GM18870 (cell line): ENCODE data around the gene BTRC.
"Not testable (repeated sequence)": the region's sequence is repeated elsewhere in the genome, so short reads cannot be mapped to it uniquely, and the experiment has no call there.

ENCODE experiments used
- ATAC-seq: cut with Tn5 transposase; IDR thresholded peaks from one replicate; pipeline ENCODE4 v1.9.1; 2021; ENCODE audit warnings: moderate library complexity; ENCODE audit not compliant: unreplicated experiment

The BTRC gene

DNA sequence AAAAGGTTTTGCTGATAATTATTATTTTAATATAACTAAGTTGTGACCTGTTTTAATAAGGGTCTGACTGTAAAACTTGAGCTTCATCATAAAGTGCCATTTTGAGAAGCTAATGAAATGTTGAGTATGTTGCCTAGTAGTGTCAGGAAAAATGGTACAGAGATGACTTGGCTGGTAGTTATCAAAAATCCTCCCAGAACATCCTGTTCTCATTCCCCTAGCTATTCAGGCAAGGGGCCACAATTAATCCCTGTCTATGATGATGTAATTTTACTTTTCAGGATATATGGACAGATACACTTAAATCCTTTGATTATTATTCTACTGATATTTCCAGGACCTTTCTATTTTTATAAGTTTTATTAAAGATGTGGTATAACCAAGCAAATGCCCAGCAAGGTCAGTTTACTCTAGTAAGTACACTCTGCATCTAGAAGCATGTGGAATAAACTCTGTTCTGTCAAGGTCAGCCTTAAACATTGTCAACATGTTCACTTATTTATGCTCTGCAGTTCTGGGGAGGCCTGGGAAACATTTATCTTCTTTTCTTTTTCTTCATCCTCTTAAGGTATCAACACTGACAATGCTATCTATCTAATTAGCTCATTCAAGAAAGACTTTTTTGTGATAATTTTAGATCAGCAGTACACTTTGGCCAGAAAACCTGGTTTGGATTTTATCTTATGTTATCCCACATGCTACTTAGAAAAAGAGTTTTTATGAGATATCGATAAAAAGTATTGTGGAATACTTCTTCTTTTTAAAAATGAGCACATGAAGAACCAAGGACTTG lies 32.1 kb downstream of the BTRC start:
- no peak for ATAC-seq

DNA sequence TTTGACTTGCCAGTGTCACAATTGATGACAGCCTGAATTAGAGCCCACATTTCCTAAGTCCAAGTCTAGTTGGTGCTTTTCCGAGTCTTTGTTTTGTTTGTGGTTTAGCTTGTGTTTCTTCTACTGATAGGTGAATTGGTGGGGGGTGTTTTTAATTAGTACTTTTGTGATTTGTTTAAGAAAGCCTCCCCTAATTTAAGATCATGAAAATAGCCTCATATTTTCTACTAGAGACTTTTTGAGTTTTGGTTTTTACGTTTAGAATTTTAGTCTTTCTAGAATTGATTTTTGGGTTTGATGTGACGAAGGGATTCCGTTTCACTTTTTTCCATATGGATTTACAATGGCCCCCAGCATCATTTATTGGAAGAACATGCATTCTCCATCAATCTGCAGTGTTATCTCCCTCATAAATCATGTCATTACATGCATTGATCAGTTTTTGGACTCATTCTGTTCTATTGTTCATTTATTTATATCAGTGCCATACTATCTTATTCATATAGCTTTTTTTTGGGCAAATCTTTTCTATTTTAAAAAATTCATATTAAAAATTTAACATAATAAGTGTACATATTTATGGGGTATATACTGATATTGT lies 32.8 kb downstream of the BTRC start:
- ATAC-seq: no peak

DNA sequence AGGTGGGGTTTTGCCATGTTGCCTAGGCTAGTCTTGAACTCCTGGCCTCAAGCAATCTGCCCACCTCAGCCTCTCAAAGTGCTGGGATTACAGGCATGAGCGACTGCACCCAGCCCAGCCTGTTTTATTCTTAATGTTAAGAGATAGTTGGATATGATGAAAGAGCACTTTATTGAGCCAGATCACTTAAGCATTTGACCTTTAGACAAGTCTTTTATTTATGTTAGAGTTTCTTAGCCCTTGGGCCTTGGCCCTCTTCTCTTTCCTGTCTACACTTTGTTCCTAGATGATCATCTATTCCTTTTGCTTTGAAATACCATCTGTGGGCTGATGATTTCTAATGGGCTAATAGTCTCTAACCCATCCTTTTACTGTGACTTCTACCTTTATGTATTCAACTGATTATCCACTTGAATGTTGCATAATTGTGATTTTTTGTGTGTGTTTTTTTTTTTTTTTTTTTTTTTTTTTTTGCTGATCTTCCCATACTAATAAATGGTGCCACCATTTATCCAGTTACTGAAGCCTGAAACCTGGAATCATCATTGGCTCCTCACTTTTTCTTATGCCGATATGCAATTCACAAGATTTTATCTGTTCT lies 34.8 kb downstream of the BTRC start:
- ATAC-seq: no peak

DNA sequence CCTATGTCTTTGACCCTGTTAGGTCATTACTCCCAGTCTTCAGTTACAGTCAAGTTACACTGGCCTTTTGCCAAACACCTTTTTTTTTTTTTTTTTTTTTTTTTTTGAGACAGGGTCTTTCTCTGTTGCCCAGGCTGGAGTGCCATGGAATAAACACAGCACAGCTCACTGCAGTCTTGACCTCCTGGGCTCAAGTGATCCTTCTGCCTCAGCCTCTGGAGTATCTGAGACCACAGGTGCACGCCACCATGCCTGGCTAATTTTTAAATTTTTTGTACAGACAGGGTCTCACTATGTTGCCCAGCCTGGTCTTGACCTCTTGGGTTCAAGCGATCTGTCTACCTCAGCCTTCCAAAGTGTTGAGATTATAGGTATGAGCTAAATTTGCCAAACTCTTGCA lies 35.6 kb downstream of the BTRC start:
- not testable (repeated sequence) for ATAC-seq

DNA sequence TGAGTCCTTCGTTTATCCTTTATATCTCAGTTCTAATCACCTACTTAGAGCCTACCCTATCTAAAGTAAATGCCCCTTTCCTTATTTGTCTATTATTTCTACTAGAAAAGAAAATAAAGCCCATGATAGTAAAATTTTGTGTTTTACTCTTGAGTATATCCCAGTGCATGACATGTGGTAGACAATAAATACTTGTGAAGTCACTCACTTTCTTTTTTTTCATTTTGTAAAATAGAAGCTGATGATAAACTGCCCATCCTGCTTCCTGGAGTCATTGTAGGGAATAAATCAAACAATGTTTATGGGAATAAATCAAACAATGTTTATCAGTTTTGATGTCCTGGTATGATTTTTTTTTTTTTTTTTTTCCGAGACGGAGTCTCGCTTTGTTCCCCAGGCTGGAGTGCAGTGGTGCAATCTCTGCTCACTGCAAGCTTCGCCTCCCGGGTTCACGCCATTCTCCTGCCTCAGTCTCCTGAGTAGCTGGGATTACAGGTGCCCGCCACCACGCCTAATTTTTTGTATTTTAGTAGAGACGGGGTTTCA lies 36.1 kb downstream of the BTRC start:
- no peak for ATAC-seq

DNA sequence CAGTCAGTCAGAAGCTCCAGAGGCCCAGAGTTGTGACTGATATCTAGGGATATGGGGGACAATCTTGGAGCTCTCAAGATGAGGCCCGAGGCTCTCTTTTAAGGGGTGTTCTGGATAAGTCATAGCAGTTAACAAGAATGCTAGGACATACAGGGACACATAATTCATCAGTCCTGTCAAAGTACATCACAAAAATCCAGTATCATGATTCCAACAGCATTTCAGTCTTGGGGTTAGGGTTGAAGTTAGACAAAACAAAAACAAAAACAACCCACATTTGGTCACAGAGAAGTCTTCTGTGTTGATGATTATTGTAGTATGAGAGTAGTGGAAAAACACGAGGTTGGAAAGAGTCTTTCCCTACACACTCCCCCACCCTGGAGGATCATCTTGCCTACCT lies 39.4 kb downstream of the BTRC start:
- no peak for ATAC-seq

DNA sequence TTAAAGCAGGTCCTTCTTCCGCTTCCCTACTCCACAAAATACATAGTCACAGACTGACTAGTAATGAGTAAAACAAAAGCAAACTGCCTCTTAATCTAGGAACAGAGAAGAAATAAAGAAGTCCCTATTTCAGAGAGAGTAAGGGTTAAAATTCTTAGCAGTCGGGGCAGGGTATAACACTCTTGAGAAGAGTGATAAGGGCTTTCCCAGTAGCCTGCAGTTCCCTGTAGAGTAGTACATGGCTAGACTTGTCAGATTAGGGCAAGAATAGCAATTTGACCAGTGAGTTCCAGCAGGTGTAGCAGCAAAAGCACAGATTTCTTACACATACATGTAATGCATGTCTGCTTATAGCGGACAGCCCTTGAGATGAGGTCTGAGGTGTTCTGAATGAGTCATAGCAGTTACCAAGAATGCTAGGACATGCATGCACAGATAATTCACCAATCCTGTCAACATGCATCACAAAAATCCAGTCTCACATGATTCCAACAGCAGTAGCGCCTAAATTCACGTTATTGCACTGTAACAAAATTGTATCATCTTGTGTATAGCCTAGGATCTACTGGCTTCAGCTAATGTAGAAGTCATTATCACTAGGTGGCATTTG lies 40.7 kb downstream of the BTRC start:
- ATAC-seq: no peak

DNA sequence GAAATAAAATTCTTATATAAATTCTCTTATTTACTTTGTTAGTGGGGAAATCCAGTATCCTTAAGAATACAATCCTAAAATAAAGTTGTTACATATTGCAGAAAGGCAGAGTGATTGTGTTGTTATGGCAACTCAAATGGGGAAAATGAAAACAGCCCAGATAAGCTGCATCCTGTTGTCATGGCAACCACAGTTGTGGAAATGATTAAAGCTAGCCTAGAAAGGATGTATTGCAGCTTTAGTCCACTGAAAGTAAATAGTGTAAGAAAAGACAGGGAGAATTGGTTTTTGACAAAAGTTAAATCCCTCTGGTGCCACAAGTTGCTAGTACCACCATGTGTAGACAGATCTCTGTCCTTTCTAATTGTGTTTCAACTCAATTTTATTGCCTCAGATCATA lies 43.2 kb downstream of the BTRC start:
- ATAC-seq: no peak

DNA sequence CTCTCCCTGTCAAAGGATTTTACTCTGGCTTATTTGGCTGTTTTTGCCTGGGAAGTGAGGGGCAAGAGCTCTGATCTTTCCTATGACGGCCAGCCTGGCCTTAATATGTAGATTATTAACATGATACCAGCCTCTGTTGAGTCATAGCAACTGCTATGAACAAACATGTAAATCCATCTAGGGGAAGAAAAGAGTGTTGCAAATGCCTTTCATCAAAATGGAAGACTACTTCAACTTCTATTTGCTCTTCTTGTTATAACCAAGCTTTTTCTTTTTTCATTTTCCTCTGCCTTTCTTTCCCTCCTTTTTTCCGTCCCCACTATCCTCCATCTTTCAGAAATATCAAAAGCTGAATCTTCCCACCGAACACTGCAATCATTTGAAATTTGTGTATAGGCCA lies 46.6 kb downstream of the BTRC start:
- no peak for ATAC-seq

DNA sequence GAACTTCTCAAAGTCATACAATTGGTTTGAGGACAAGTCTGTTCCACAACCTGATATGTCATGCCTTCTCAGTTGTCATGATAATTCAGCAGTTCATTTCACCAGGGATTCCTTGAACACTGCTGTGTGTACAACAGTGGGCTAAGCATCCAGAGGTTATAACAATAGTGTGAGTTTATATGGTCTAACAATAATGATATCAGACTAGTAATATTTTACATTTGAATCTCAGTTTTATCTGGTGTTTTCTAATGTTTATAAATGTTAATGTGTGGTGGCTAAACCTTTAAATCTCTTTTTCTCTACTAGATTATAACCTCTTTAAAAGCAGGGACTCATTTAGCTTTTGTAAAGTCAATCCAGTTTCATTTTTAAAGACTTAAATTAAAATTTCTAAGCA lies 48.7 kb downstream of the BTRC start:
- no peak for ATAC-seq

DNA sequence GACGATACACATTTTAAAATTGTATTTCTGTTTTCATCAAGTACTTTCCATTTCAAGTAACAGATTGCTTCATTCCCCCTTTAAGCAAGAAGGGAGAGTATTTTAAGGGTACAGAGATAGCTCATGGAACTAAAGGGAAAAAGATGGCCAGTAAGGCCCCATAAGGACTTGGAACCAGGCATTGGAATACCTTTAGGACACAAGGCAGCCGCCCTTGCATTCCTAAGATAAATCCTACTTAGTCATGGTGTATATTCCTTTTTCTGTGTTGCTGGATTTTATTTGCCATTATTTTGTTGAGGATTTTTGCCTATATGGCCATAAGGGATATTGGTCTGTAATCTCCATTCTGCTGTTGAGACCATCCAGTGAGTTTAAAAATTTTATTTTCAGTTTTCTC lies 49.2 kb downstream of the BTRC start:
- no peak for ATAC-seq

DNA sequence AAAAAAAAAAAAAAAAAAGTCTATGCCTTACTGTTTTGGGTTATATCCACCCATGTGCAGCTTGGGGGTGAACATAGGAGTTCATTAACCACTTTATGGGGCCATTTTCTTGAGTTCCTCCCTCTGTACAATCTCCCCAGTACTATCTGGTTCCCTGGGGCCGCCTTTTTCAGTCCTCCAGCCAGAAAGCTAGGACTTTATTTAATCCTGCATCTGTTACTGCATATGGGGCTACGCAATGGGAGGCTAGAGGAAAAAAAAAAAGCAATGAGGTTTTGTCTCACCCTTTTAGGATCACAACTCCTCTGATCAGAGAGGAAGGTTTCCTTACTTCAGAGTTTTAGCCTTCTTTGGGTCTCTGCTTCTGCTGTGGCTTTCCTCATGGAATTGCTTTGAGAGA lies 51.0 kb downstream of the BTRC start:
- no peak for ATAC-seq

DNA sequence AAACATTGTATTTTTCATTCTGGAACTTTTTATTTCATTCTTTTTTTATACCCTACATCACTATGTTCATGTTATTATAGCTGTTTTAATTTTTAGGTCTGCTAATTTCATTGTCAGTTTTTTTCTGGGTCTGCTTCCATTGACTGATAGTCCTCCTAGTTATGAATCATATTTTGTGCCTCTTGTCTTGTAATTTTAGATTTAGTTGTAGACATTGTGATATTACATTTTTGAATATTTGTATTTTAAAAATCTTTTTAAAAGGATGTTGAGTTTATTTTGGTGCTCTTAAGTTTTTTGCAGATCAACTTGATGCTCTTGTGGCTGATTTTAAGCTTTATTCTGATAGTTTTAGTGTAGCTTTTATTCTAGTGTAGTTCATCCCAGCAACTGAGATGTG lies 57.6 kb downstream of the BTRC start:
- ATAC-seq: no peak

DNA sequence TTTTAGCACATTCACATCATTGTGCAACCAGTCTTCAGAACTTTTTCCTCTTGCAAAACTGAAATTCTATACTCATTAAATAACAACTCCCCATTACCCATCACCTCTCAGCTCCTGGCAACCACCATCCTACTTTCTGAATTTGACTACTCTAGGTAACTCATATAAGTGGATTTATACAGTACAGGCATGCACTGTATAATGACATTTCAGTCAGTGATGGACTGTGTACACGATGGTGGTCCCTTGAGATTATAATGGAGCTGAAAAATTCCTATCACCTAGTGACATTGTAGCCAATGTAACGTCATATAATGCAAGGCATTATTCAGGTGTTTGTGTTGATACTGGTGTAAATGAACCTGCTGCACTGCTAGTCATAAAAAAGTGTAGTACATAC lies 60.1 kb downstream of the BTRC start:
- no peak for ATAC-seq

DNA sequence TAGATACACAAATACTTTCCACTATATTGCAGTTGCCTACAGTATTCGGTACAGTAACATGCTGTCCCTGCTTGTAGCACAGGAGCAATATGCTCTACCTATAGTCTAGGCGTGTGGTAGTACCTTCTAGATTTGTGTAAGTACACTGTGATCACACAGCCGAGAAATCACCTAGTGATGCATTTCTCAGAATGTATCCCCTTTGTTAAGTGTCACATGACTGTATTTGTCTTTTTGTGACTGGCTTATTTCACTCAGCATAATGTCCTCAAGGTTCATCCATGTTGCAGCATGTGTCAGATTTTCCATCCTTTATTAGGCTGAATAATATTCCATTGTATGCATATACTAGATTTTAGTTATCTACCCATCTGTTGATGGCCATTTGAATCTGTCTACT lies 61.9 kb downstream of the BTRC start:
- no peak for ATAC-seq

DNA sequence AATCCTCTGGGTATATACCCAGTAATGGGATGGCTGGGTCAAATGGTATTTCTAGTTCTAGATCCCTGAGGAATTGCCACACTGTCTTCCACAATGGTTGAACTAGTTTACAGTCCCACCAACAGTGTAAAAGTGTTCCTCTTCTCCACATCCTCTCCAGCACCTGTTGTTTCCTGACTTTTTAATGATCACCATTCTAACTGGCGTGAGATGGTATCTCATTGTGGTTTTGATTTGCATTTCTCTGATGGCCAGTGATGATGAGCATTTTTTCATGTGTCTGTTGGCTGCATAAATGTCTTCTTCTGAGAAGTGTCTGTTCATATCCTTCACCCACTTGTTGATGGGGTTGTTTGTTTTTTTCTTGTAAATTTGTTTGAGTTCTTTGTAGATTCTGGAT lies 68.0 kb downstream of the BTRC start:
- ATAC-seq: not testable (repeated sequence)

DNA sequence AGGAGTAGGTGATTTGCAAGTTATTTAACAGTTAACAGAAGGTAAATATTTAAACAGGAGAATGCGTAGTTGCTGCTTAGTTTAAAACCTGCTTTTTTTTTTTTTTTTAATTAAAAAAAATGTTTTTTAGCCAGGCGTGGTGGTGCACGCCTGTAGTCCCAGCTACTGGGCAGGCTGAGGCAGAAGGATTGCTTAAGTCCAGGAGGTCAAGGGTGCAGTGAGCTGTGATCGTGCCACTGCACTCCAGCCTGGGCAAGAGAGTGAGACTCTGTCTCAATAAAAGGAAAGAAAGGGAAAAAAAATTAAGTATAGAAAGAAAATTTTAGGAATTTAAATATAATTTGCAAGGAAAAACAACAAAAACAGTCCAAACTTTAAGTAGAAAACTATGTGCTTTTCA lies 71.6 kb downstream of the BTRC start:
- no peak for ATAC-seq

DNA sequence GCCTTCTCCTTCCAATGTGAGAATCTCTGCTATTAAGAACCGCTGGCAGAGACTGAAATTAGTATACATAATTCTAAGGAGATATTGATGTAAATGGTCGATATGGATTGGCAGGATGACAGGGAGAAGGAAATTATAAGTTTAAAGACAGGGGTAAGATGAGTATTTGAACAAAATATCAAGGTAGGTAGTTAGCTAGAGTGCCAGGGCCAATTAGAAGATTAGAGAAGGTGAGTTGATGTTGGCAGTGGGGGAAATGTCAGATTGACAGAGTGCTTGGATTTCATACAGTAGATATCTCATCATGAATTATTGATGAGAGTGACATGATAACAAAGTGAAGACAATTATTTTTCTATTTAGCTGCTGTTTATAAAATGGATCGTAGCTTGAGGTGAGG lies 74.1 kb downstream of the BTRC start:
- no peak for ATAC-seq

DNA sequence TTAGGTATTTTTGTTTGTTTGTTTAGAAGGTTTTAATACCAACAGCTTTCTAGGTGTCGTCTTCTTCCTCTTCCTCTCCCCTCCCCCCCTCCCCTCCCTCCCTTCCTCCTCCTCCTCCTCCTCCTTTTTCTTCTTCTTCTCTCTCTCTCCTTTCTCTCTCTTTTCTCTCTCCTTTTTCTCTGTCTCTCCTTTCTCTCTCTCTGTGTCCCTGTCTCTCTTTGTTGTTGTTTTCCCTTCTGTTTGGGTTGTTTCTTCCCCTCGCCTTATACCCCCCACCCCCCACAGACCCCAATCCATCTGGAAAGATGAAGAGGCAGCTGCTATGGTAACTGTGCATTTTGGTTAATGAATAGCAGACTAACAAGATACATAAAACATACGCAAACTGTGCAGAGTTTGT lies 75.5 kb downstream of the BTRC start:
- ATAC-seq: no peak

DNA sequence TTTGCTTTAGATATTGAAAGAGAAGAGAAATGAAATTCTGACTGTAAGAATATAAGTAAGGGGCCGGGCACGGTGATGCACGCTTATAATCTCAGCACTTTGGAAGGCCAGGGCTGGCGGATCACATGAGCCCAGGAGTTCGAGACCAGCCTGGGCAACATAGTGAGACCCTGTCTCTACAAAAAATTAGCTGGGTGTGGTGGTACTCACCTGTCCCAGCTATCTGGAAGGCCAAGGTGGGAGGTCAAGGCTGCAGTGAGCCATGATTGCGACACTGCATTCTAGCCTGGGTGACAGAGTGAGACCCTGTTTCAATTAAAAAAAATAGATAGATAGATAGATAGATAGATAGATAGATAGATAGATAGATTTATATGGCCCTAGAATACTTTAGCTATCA lies 82.3 kb downstream of the BTRC start:
- no peak for ATAC-seq

DNA sequence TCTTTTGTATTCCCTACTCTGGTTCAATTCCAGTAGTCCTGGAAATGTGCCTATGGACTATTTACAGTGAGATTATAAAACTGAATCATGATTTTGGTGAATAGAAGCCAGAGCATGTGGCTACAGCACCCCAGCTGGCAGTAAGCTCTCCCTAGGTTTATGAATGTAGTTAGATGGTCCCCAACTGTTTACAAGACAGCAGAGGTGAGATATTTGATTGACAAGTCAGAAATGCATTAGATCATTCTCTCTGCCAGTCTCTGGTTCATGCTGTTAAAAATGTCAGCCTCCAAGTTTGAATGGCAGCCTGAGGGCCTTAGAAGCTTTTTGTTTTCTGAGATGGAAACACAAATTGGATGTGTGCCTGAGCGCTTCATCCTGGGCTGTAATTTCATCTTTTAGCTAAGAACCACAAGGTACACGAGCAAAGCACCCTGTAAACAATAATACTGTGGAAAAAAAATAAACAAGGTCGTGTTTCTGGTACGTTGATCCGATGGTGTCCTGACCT lies 85.0 kb downstream of the BTRC start:
- no peak for ATAC-seq
